CD4-positive, CD25-positive, alpha-beta regulatory T cell (primary cell): ENCODE results near the gene ARHGEF28. TPM values are rescaled to one million over a fixed set of nuclear protein-coding genes. Genes with fewer than 3 reads are reported as not detected.

ENCODE experiments used
- ATAC-seq, 2 donors: fragments of 150-1000 bp; cut with Tn5 transposase; one replicate each; pipeline ENCODE4 v1.10.0; 2021; ENCODE audit warnings: low read depth in 2 of 2, moderate number of reproducible peaks in 2 of 2, moderate library complexity in 1 of 2
- DNase-seq, 3 donors: peaks; one replicate each; pipeline versions ENCODE4 v3.0.0 to v3.0.0-alpha.2; 2012 to 2022; ENCODE audit warnings: mixed read lengths in 1 of 3
- H3K27ac ChIP-seq: one replicate; pipeline ENCODE4 v1.7.0; 2013; ENCODE audit warnings: mild to moderate bottlenecking, low read length; ENCODE audit not compliant: insufficient read depth, poor library complexity, severe bottlenecking
- H3K27me3 ChIP-seq: one replicate; pipeline ENCODE4 v1.7.0; 2013; ENCODE audit warnings: low read length; ENCODE audit not compliant: control insufficient read depth, insufficient read depth
- H3K36me3 ChIP-seq: one replicate; pipeline ENCODE4 v1.7.0; 2013; ENCODE audit warnings: mild to moderate bottlenecking, low read length, moderate library complexity; ENCODE audit not compliant: control insufficient read depth, insufficient read depth
- H3K4me1 ChIP-seq: 2 replicates; pipeline ENCODE4 v1.7.0; 2013; ENCODE audit warnings: mild to moderate bottlenecking, low read length; ENCODE audit not compliant: insufficient read depth, control insufficient read depth, poor library complexity, severe bottlenecking
- H3K4me3 ChIP-seq: one replicate; pipeline ENCODE4 v1.7.0; 2013; ENCODE audit warnings: low read depth, mild to moderate bottlenecking, low read length, moderate library complexity
- H3K9me3 ChIP-seq, 2 experiments: 1 replicate in 1 of 2; 2 replicates in 1 of 2; pipeline ENCODE4 v1.7.0; 2013; ENCODE audit warnings: low read length in 2 of 2, mild to moderate bottlenecking in 1 of 2, moderate library complexity in 1 of 2; ENCODE audit not compliant: control insufficient read depth in 2 of 2
- H3K27ac Mint-ChIP-seq, 3 donors: one replicate each; pipeline ENCODE4 v1.8.0; 2020 to 2022; ENCODE audit warnings: mild to moderate bottlenecking in 3 of 3, mixed read lengths in 3 of 3, moderate library complexity in 2 of 3
- H3K27me3 Mint-ChIP-seq: one replicate; pipeline ENCODE4 v1.8.0; 2022; ENCODE audit warnings: mild to moderate bottlenecking, mixed read lengths
- H3K36me3 Mint-ChIP-seq: one replicate; pipeline ENCODE4 v1.8.0; 2020; ENCODE audit warnings: mixed read lengths
- H3K4me1 Mint-ChIP-seq, 4 donors: one replicate each; pipeline ENCODE4 v1.8.0; 2020 to 2022; ENCODE audit warnings: mixed read lengths in 4 of 4, mild to moderate bottlenecking in 1 of 4
- H3K4me3 Mint-ChIP-seq, 4 donors: one replicate each; pipeline ENCODE4 v1.8.0; 2020 to 2022; ENCODE audit warnings: mild to moderate bottlenecking in 4 of 4, mixed read lengths in 4 of 4, moderate library complexity in 3 of 4
- H3K9me3 Mint-ChIP-seq, 7 donors: one replicate each; pipeline ENCODE4 v1.8.0; 2020 to 2022; ENCODE audit warnings: mixed read lengths in 7 of 7, mild to moderate bottlenecking in 3 of 7, moderate library complexity in 2 of 7
- polyA plus RNA-seq, 4 donors: library from polyadenylated mRNA; unstranded; fragments of 300-500 nt; fragmentation: Illumina TruSeq; gene quantifications; one replicate each; pipeline ENCODE4 v1.2.3, GENCODE V29; 2021
- total RNA-seq: library from RNA; stranded (reverse); gene quantifications from one replicate; pipeline ENCODE4 v1.2.3, GENCODE V29; 2022

ARHGEF28 gene
- total and polyA plus RNA-seq, 5 donors from 2014 or later: not detected

DNA sequence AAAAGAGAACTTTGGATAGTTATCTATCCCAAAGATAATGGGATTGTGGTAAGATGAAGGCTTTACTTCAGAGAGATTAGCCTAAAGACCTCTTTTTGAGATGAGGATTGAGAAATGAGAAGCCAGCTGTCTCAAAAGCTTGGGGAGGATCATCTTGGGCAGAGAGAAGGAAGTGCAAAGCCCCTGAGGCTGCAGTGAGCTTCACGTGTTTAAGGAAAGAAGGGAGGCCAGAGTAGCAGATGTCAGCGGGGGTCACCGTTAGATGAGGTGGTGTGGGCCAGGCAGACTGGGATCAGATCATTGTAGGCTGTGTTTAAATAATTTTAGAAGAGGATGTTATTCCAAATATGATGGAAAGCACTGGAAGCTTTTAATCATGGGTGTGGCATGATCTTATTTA, 270.1 kb downstream of the ARHGEF28 start:
- Histone ChIP-seq H3K36me3 (no peaks in the 10 kb centered on the region), H3K9me3 (no peaks in the 10 kb centered on the region), H3K4me1 (no peaks in the 10 kb centered on the region), H3K27ac (no peak overlapping the region), H3K27me3 (peaks cover 6% of the 10 kb centered on the region), H3K4me3 (no peak overlapping the region)
- ATAC-seq (no peak), DNase-seq (no peak)
- H3K4me1 Mint-ChIP-seq: no peaks in the 10 kb centered on the region
- peaks cover 0 to 4% (median 0%) of the 10 kb centered on the region in 7 donors for H3K9me3 Mint-ChIP-seq
- peaks cover 32% of the 10 kb centered on the region for H3K27me3 Mint-ChIP-seq
- no peak overlapping the region for H3K4me3 Mint-ChIP-seq
- no peaks in the 10 kb centered on the region for H3K36me3 Mint-ChIP-seq
- H3K27ac Mint-ChIP-seq: no peak overlapping the region

DNA sequence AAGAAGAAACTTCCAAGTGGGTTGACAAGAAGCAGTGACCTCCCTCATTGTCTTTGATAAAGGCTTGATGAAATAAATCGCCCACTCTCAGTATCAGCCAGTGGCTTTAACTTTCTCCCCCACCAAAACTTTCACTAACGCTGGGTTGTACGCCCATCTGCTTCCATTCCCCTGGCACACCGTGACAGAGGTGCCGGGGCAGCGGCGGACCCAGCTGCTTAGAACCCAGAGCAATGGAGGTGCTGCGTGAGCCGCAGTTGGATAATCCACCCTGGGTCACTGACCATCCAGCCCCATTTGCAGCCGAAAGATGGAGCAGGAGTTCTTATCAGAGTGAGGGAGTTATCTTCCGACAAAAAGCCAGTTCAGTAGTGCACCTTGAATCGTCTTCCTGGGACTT, 270.7 kb downstream of the ARHGEF28 start:
- Mint-ChIP-seq H3K27ac (no peak overlapping the region), H3K36me3 (no peaks in the 10 kb centered on the region), H3K4me3 (no peak overlapping the region), H3K9me3 (peaks cover 0 to 3% (median 0%) of the 10 kb centered on the region in 7 donors), H3K4me1 (no peaks in the 10 kb centered on the region), H3K27me3 (peaks cover 33% of the 10 kb centered on the region)
- ATAC-seq: no peak
- Histone ChIP-seq H3K4me3 (no peak overlapping the region), H3K9me3 (no peaks in the 10 kb centered on the region), H3K4me1 (no peaks in the 10 kb centered on the region), H3K27ac (no peak overlapping the region), H3K27me3 (peaks cover 6% of the 10 kb centered on the region), H3K36me3 (no peaks in the 10 kb centered on the region)
- no peak for DNase-seq

DNA sequence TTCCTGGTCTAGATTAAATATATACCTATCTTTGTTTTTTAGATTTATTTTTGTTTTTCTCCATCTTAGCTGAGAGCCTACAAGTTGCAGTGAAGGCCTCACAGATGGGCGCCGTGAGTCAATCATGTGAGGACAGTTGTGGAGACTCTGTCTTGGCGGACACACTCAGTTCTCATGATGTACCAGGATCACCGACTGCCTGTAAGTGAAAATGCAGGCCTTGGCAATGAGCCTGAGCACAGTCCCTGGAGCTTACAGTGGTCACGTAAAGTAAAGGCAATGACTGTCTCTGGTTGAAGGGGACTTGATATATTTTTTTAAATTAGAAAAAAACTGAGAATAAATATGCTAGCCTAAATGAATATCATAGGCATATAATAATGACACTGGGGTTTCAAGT, 271.9 kb downstream of the ARHGEF28 start:
- peaks cover 40% of the 10 kb centered on the region for H3K27me3 Mint-ChIP-seq
- H3K36me3 ChIP-seq: no peaks in the 10 kb centered on the region
- no peak overlapping the region for H3K27ac Mint-ChIP-seq
- no peak overlapping the region for H3K4me3 ChIP-seq
- no peak overlapping the region for H3K4me3 Mint-ChIP-seq
- DNase-seq (no peak), ATAC-seq (no peak)
- H3K27ac ChIP-seq: no peak overlapping the region
- H3K9me3 ChIP-seq: no peaks in the 10 kb centered on the region
- H3K9me3 Mint-ChIP-seq: peaks cover 0 to 2% (median 0%) of the 10 kb centered on the region in 7 donors
- H3K36me3 Mint-ChIP-seq: no peaks in the 10 kb centered on the region
- H3K27me3 ChIP-seq: peaks cover 6% of the 10 kb centered on the region
- no peaks in the 10 kb centered on the region for H3K4me1 ChIP-seq
- H3K4me1 Mint-ChIP-seq: no peaks in the 10 kb centered on the region

DNA sequence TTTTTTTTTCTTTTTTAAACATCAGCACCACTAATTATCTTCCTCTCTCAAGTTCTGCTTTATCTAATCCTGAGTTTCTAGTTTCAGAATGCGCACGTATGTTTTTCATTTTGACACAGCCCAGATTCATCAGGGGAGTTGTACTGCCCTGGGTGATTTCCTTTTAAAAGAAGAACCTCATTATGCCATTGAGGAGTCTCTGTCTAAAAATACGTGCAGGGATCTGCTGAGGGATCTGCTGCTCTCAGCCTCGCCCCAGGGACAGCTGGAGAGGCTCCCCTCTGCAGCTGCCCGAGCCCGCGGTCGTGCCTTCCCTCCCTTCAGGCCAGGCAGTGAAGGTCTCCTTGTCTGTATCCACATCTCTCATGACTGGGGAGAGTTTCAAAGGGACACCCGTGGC, 273.1 kb downstream of the ARHGEF28 start:
- DNase-seq: peak in 1 of 3 donors; percentile 8
- Histone ChIP-seq H3K36me3 (no peaks in the 10 kb centered on the region), H3K27me3 (peaks cover 10% of the 10 kb centered on the region), H3K4me1 (no peaks in the 10 kb centered on the region), H3K9me3 (no peaks in the 10 kb centered on the region), H3K4me3 (no peak overlapping the region), H3K27ac (no peak overlapping the region)
- Mint-ChIP-seq H3K27me3 (peaks cover 44% of the 10 kb centered on the region), H3K27ac (no peak overlapping the region), H3K9me3 (peaks cover 0 to 2% (median 0%) of the 10 kb centered on the region in 7 donors), H3K4me1 (no peaks in the 10 kb centered on the region), H3K4me3 (no peak overlapping the region), H3K36me3 (no peaks in the 10 kb centered on the region)
- no peak for ATAC-seq

DNA sequence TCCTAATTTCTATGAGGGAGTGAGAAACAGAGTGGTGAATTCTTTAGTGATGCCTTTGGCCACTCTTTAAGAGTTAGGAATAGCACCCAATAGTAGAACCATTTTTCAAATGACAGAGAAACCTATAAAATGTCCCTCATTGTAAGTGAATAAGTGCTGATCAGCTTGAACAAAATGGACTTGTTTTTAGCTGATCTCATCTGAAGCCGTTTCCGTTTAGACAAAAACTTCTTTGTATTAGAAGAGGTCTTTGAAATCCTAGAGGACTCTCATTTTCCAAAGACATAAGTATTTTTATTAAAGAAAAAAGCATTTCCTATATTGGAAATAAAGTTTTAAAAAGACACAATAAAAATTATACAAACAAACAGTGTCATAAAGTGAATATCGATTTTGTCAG, 273.9 kb downstream of the ARHGEF28 start:
- Mint-ChIP-seq H3K9me3 (peaks cover 0 to 2% (median 0%) of the 10 kb centered on the region in 7 donors), H3K27me3 (peaks cover 44% of the 10 kb centered on the region), H3K4me3 (no peak overlapping the region), H3K36me3 (no peaks in the 10 kb centered on the region), H3K4me1 (no peaks in the 10 kb centered on the region), H3K27ac (no peak overlapping the region)
- Histone ChIP-seq H3K9me3 (no peaks in the 10 kb centered on the region), H3K27me3 (peaks cover 10% of the 10 kb centered on the region), H3K4me1 (no peaks in the 10 kb centered on the region), H3K36me3 (no peaks in the 10 kb centered on the region), H3K27ac (no peak overlapping the region), H3K4me3 (no peak overlapping the region)
- ATAC-seq: no peak
- no peak for DNase-seq

DNA sequence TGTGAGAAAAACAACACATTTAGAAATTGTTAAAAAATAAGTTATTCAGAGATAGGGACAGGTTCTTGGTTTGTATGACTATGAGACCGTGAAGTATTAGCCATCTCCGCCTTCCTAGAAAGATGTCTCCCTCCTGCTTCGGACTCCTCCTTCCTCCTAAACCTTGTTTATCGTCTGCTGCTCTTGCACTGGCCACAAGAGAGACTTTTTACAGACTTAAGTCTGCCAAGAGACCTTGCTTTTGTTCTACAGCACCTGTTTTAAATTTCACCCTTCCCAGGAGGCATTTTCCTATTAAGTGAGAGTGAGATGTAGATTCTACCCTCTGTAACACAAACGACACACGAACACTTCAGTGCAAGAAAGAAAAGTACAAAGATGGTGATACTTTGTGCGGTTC, 274.6 kb downstream of the ARHGEF28 start:
- no peak overlapping the region for H3K27ac Mint-ChIP-seq

DNA sequence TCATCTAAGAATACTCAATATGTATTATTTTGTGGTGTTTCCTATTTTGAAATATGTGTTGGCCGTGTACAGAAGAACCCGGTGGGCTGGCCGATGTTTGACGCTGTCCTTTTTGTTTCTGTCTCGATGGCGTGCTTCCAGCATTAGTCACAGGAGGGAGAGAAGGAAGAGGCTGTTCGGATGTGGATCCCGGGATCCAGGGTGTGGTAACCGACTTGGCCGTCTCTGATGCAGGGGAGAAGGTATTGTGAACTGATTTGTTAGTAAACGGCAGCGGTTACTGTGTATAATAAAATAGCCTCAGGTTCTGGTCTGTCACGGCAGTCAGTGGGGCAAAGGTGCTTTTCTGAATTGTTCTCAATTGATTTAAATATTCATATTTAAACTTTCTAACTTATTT, 275.0 kb downstream of the ARHGEF28 start:
- no peak for ATAC-seq

More for the DNA sequence above, 274.6 kb downstream of the ARHGEF28 start:
- H3K36me3 Mint-ChIP-seq: no peaks in the 10 kb centered on the region
- Histone ChIP-seq H3K27me3 (peaks cover 6% of the 10 kb centered on the region), H3K36me3 (no peaks in the 10 kb centered on the region), H3K4me1 (no peaks in the 10 kb centered on the region), H3K4me3 (no peak overlapping the region), H3K27ac (no peak overlapping the region), H3K9me3 (no peaks in the 10 kb centered on the region)
- no peaks in the 10 kb centered on the region for H3K9me3 Mint-ChIP-seq
- no peak overlapping the region for H3K4me3 Mint-ChIP-seq
- DNase-seq (no peak), ATAC-seq (no peak)
- H3K27me3 Mint-ChIP-seq: peaks cover 41% of the 10 kb centered on the region
- no peaks in the 10 kb centered on the region for H3K4me1 Mint-ChIP-seq

DNA sequence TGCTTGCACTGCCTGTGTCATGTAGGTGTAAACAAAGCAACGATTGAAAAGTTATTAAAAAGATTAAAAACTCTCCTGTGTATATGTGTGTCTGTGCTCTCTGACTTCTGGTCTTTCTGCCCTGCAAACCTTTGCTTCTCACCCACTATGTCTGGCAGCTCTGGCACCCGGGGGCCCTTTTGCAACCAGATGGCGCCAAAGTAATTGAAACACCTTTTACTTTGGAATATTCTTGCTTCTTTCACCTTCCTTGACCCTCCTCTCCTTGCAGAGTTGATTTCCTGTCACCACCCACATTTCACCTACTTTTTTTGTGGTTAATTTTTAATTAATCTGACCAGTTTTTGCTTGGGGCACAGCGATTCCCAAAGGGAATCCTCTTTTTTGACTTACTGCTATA, 275.5 kb downstream of the ARHGEF28 start:
- no peak overlapping the region for H3K4me3 ChIP-seq
- H3K27me3 ChIP-seq: peaks cover 6% of the 10 kb centered on the region
- Mint-ChIP-seq H3K9me3 (no peaks in the 10 kb centered on the region), H3K36me3 (no peaks in the 10 kb centered on the region), H3K27ac (no peak overlapping the region), H3K4me3 (no peak overlapping the region), H3K4me1 (no peaks in the 10 kb centered on the region), H3K27me3 (peaks cover 35% of the 10 kb centered on the region)
- no peaks in the 10 kb centered on the region for H3K9me3 ChIP-seq
- no peaks in the 10 kb centered on the region for H3K36me3 ChIP-seq
- no peaks in the 10 kb centered on the region for H3K4me1 ChIP-seq
- no peak for DNase-seq
- H3K27ac ChIP-seq: no peak overlapping the region
- no peak for ATAC-seq

More for the DNA sequence above, 275.0 kb downstream of the ARHGEF28 start:
- Mint-ChIP-seq H3K4me3 (no peak overlapping the region), H3K36me3 (no peaks in the 10 kb centered on the region), H3K27ac (no peak overlapping the region), H3K4me1 (no peaks in the 10 kb centered on the region), H3K27me3 (peaks cover 36% of the 10 kb centered on the region), H3K9me3 (no peaks in the 10 kb centered on the region)
- Histone ChIP-seq H3K36me3 (no peaks in the 10 kb centered on the region), H3K4me1 (no peaks in the 10 kb centered on the region), H3K27ac (no peak overlapping the region), H3K9me3 (no peaks in the 10 kb centered on the region), H3K27me3 (peaks cover 6% of the 10 kb centered on the region), H3K4me3 (no peak overlapping the region)
- no peak for DNase-seq
